H9 (cell line): ENCODE results near the gene SEC24C. TPM values are rescaled to one million over a fixed set of nuclear protein-coding genes. Genes with fewer than 3 reads are reported as not detected.
A peak's percentile ranks its signal among the peaks of the same experiment; 100 is the strongest.
"Not testable (repeated sequence)": the region's sequence is repeated elsewhere in the genome, so short reads cannot be mapped to it uniquely, and the experiment has no call there.

Experiments
- DNase-seq: peaks from one replicate; pipeline ENCODE4 v3.0.0-alpha.2; 2017
- H2AFZ ChIP-seq: one replicate; pipeline ENCODE4 v1.6.1; 2013; ENCODE audit warnings: mild to moderate bottlenecking, low read length, control low read depth, moderate library complexity
- H2AK5ac ChIP-seq: 2 replicates; pipeline ENCODE4 v1.6.1; 2013; ENCODE audit warnings: low read length, control low read depth, mixed read lengths; ENCODE audit not compliant: insufficient read length
- H2BK120ac ChIP-seq: one replicate; pipeline ENCODE4 v1.6.1; 2013; ENCODE audit warnings: low read depth, mild to moderate bottlenecking, low read length, control low read depth, inconsistent platforms; ENCODE audit not compliant: poor library complexity, severe bottlenecking
- H2BK12ac ChIP-seq: 2 replicates; pipeline ENCODE4 v1.6.1; 2013; ENCODE audit warnings: low read length, control low read depth, mixed read lengths, low read depth; ENCODE audit not compliant: insufficient read length
- H2BK15ac ChIP-seq: 2 replicates; pipeline ENCODE4 v1.6.1; 2013; ENCODE audit warnings: low read depth, low read length, control low read depth
- H2BK20ac ChIP-seq: one replicate; pipeline ENCODE4 v1.6.1; 2013; ENCODE audit warnings: low read depth, mild to moderate bottlenecking, low read length, control low read depth, inconsistent platforms; ENCODE audit not compliant: poor library complexity, severe bottlenecking
- H2BK5ac ChIP-seq: 2 replicates; pipeline ENCODE4 v1.6.1; 2013; ENCODE audit warnings: low read length, control low read depth, mixed read lengths; ENCODE audit not compliant: insufficient read length
- H3K14ac ChIP-seq: 2 replicates; pipeline ENCODE4 v1.6.1; 2013; ENCODE audit warnings: low read length, control low read depth; ENCODE audit not compliant: insufficient read depth
- H3K18ac ChIP-seq: 2 replicates; pipeline ENCODE4 v1.6.1; 2013; ENCODE audit warnings: low read depth, mild to moderate bottlenecking, mixed read lengths, low read length, control low read depth; ENCODE audit not compliant: insufficient read length
- H3K23ac ChIP-seq: 2 replicates; pipeline ENCODE4 v1.6.1; 2013; ENCODE audit warnings: low read length, control low read depth, mixed read lengths, low read depth; ENCODE audit not compliant: insufficient read length
- H3K23me2 ChIP-seq: 2 replicates; pipeline ENCODE4 v1.6.1; 2013; ENCODE audit warnings: low read depth, mild to moderate bottlenecking, mixed read lengths, low read length, control low read depth; ENCODE audit not compliant: insufficient read length, poor library complexity, severe bottlenecking
- H3K27ac ChIP-seq: 2 replicates; pipeline ENCODE4 v1.5.1; 2013; ENCODE audit warnings: low read length, control low read depth, mixed read lengths, low read depth; ENCODE audit not compliant: insufficient read length
- H3K27me3 ChIP-seq: 2 replicates; pipeline ENCODE4 v1.6.1; 2013; ENCODE audit warnings: low read length, control low read depth, inconsistent platforms; ENCODE audit not compliant: insufficient read depth
- H3K4ac ChIP-seq: 2 replicates; pipeline ENCODE4 v1.6.1; 2013; ENCODE audit warnings: low read depth, mild to moderate bottlenecking, control low read depth, inconsistent platforms, low read length, moderate library complexity
- H3K4me1 ChIP-seq: 2 replicates; pipeline ENCODE4 v1.6.1; 2013; ENCODE audit warnings: low read length, control low read depth, inconsistent platforms; ENCODE audit not compliant: insufficient read depth
- H3K4me2 ChIP-seq: 2 replicates; pipeline ENCODE4 v1.6.1; 2013; ENCODE audit warnings: low read length, control low read depth, mixed read lengths; ENCODE audit not compliant: insufficient read length, insufficient read depth
- H3K56ac ChIP-seq: 2 replicates; pipeline ENCODE4 v1.6.1; 2013; ENCODE audit warnings: low read depth, mild to moderate bottlenecking, mixed read lengths, low read length, control low read depth; ENCODE audit not compliant: insufficient read length
- H3K79me1 ChIP-seq: 2 replicates; pipeline ENCODE4 v1.6.1; 2013; ENCODE audit warnings: low read depth, mild to moderate bottlenecking, moderate library complexity, low read length, control low read depth, inconsistent platforms; ENCODE audit not compliant: insufficient read depth, poor library complexity, severe bottlenecking
- H3K79me2 ChIP-seq: 2 replicates; pipeline ENCODE4 v1.6.1; 2013; ENCODE audit warnings: low read length, control low read depth, inconsistent platforms; ENCODE audit not compliant: insufficient read depth
- H3K9ac ChIP-seq: 2 replicates; pipeline ENCODE4 v1.6.1; 2013; ENCODE audit warnings: low read length, control low read depth, mixed read lengths; ENCODE audit not compliant: insufficient read length; ENCODE audit errors: extremely low read depth
- H3K9me3 ChIP-seq: one replicate; pipeline ENCODE4 v1.6.1; 2013; ENCODE audit warnings: low read depth, low read length, inconsistent platforms; ENCODE audit not compliant: control insufficient read depth
- H3T11ph ChIP-seq: one replicate; pipeline ENCODE4 v1.6.1; 2013; ENCODE audit warnings: mild to moderate bottlenecking, low read length, control low read depth, inconsistent platforms
- H4K20me1 ChIP-seq: one replicate; pipeline ENCODE4 v1.6.1; 2013; ENCODE audit not compliant: control insufficient read depth, insufficient read length, insufficient read depth
- H4K5ac ChIP-seq: 2 replicates; pipeline ENCODE4 v1.6.1; 2013; ENCODE audit warnings: low read depth, mild to moderate bottlenecking, mixed read lengths, low read length, control low read depth; ENCODE audit not compliant: insufficient read length
- H4K8ac ChIP-seq: replicated peaks from 2 replicates; pipeline ENCODE4 v1.6.1; 2013; ENCODE audit warnings: low read length, control low read depth, mixed read lengths, low read depth; ENCODE audit not compliant: insufficient read length
- H4K91ac ChIP-seq: 2 replicates; pipeline ENCODE4 v1.6.1; 2013; ENCODE audit warnings: low read depth, mild to moderate bottlenecking, moderate library complexity, mixed read lengths, low read length, control low read depth; ENCODE audit not compliant: insufficient read length
- H3K27ac Mint-ChIP-seq, 3 experiments: 2 replicates in 2 of 3; 3 replicates in 1 of 3; pipeline ENCODE4 v1.8.0; 2020 to 2021; ENCODE audit warnings: mixed read lengths in 3 of 3, mild to moderate bottlenecking in 1 of 3, moderate library complexity in 1 of 3
- H3K27me3 Mint-ChIP-seq: 2 replicates; pipeline ENCODE4 v1.8.0; 2021; ENCODE audit warnings: low read depth, mild to moderate bottlenecking, moderate library complexity, mixed read lengths
- H3K36me3 Mint-ChIP-seq, 3 experiments: 2 replicates in 2 of 3; 3 replicates in 1 of 3; pipeline ENCODE4 v1.8.0; 2020 to 2021; ENCODE audit warnings: low read depth in 3 of 3, mixed read lengths in 3 of 3; ENCODE audit not compliant: insufficient read depth in 1 of 3
- H3K4me1 Mint-ChIP-seq, 2 experiments: 2 replicates each; pipeline ENCODE4 v1.8.0; 2020; ENCODE audit warnings: mixed read lengths in 2 of 2
- H3K4me3 Mint-ChIP-seq, 2 experiments: 2 replicates in 1 of 2; 3 replicates in 1 of 2; pipeline ENCODE4 v1.8.0; 2020 to 2021; ENCODE audit warnings: mild to moderate bottlenecking in 2 of 2, mixed read lengths in 2 of 2, moderate library complexity in 1 of 2
- H3K9me3 Mint-ChIP-seq, 2 experiments: 2 replicates in 1 of 2; 3 replicates in 1 of 2; pipeline ENCODE4 v1.8.0; 2020; ENCODE audit warnings: mild to moderate bottlenecking in 2 of 2, mixed read lengths in 2 of 2, moderate library complexity in 1 of 2
- WGBS: extraction: QIAGEN DNeasy Blood & Tissue Kit; methylation state at CpG from one replicate; pipeline ENCODE4 v1.1.7; 2013; ENCODE audit warnings: missing lambda C conversion rate, low lambda C conversion rate, mixed read lengths; ENCODE audit not compliant: insufficient read length; ENCODE audit errors: extremely low coverage; 5-methylcytosine and 5-hydroxymethylcytosine counted together
- total RNA-seq: library from RNA; stranded (reverse); gene quantifications from 2 replicates; pipeline ENCODE4 v1.2.1, GENCODE V29; 2021
- TF ChIP-seq, protein P1 (sequence below): fragments of 200-600 bp; sonication (generic); conservative IDR thresholded peaks from 3 replicates; pipeline ENCODE4 v1.8.0; 2021; ENCODE audit warnings: antibody characterized with exemption, mild to moderate bottlenecking

Gene SEC24C
- total RNA-seq, 1 experiment from 2014 or later = 62.4 TPM

DNA sequence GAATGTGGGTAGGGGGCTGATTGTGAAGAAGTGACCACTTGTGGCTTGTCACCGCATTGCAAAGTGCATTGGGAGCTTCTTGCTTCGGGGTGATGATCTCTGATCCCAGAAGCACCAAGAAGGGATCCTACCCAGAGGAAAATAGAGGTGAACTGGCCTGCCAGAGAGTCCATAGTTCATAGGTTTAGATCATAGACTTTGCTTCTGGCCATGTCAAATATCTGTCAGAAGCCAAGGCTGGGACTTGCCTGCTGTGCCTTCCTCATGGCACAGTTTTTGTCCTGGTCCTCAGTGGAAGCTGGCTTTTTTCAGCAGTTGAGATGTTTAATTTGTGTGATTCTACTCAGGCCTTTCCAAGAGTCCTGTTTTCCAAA lies 42.3 kb downstream of the SEC24C start:
- no peak overlapping the region for H2BK5ac ChIP-seq
- Mint-ChIP-seq H3K9me3 (no peaks in the 10 kb centered on the region), H3K36me3 (peaks cover 17 to 22% (median 21%) of the 10 kb centered on the region in 3 experiments; a peak in 6 of 7 replicates), H3K27ac (peak overlapping the region in 2 of 3 experiments; percentile 7 to 72; a peak in 2 of 7 replicates), H3K27me3 (no peaks in the 10 kb centered on the region), H3K4me1 (peaks cover 23 to 25% of the 10 kb centered on the region in 2 experiments), H3K4me3 (peak overlapping the region; percentile 99)
- H3T11ph ChIP-seq = no peak overlapping the region
- H2BK20ac ChIP-seq = no peak overlapping the region
- no peak overlapping the region for H3K27ac ChIP-seq
- TF ChIP-seq, protein P1, sequence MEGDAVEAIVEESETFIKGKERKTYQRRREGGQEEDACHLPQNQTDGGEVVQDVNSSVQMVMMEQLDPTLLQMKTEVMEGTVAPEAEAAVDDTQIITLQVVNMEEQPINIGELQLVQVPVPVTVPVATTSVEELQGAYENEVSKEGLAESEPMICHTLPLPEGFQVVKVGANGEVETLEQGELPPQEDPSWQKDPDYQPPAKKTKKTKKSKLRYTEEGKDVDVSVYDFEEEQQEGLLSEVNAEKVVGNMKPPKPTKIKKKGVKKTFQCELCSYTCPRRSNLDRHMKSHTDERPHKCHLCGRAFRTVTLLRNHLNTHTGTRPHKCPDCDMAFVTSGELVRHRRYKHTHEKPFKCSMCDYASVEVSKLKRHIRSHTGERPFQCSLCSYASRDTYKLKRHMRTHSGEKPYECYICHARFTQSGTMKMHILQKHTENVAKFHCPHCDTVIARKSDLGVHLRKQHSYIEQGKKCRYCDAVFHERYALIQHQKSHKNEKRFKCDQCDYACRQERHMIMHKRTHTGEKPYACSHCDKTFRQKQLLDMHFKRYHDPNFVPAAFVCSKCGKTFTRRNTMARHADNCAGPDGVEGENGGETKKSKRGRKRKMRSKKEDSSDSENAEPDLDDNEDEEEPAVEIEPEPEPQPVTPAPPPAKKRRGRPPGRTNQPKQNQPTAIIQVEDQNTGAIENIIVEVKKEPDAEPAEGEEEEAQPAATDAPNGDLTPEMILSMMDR = no peak
- H4K8ac ChIP-seq = no peak overlapping the region
- DNase-seq = no peak
- H3K79me1 ChIP-seq = peaks cover 11% of the 10 kb centered on the region
- H4K20me1 ChIP-seq = no peaks in the 10 kb centered on the region
- no CpG with 5 or more reads among the region's 2 CpGs for WGBS
- H2BK15ac ChIP-seq = no peak overlapping the region
- H4K5ac ChIP-seq = no peak overlapping the region
- no peak overlapping the region for H4K91ac ChIP-seq
- peak overlapping the region; percentile 20 for H3K9ac ChIP-seq
- peaks cover 7% of the 10 kb centered on the region; the same call in 1 of the 2 replicates for H3K79me2 ChIP-seq
- H3K14ac ChIP-seq = no peak overlapping the region
- no peak overlapping the region for H2BK12ac ChIP-seq
- H3K56ac ChIP-seq = no peak overlapping the region
- no peak overlapping the region for H3K23ac ChIP-seq
- no peaks in the 10 kb centered on the region for H3K27me3 ChIP-seq
- H2BK120ac ChIP-seq = no peak overlapping the region
- no peak overlapping the region for H3K4ac ChIP-seq
- peak overlapping the region; percentile 82 for H3K4me2 ChIP-seq
- no peak overlapping the region for H2AFZ ChIP-seq
- no peak overlapping the region for H2AK5ac ChIP-seq
- H3K9me3 ChIP-seq = no peaks in the 10 kb centered on the region
- H3K18ac ChIP-seq = no peak overlapping the region
- peaks cover 8% of the 10 kb centered on the region for H3K23me2 ChIP-seq
- H3K4me1 ChIP-seq = peaks cover 2% of the 10 kb centered on the region; the same call in 1 of the 2 replicates

GRCh38 chr10:73787031-73787800 lies 43.0 kb downstream of the SEC24C start:
- H2BK5ac ChIP-seq, H3K4me1 ChIP-seq, H3K23ac ChIP-seq, H3T11ph ChIP-seq, H3K4me2 ChIP-seq, H3K18ac ChIP-seq, H3K14ac ChIP-seq, H3K9ac ChIP-seq, H3K23me2 ChIP-seq, H3K56ac ChIP-seq, H2AK5ac ChIP-seq, H3K9me3 ChIP-seq, H3K27me3 Mint-ChIP-seq, H2BK20ac ChIP-seq, H3K27ac Mint-ChIP-seq, H3K27me3 ChIP-seq, H3K79me2 ChIP-seq, H2BK120ac ChIP-seq, H3K27ac ChIP-seq, DNase-seq, H4K20me1 ChIP-seq, H4K5ac ChIP-seq, H3K9me3 Mint-ChIP-seq, H3K4ac ChIP-seq, H2BK15ac ChIP-seq, H2AFZ ChIP-seq, H4K91ac ChIP-seq, H2BK12ac ChIP-seq, H4K8ac ChIP-seq: not testable (repeated sequence)
- peaks cover 11% of the 10 kb centered on the region for H3K79me1 ChIP-seq
- no CpG with 5 or more reads among the region's 21 CpGs for WGBS
- Mint-ChIP-seq H3K4me3 (peak overlapping the region; percentile 15 to 99; a peak in 3 of 5 replicates), H3K4me1 (peaks cover 23 to 24% of the 10 kb centered on the region in 2 experiments), H3K36me3 (peaks cover 19 to 23% (median 23%) of the 10 kb centered on the region in 3 experiments; a peak in 6 of 7 replicates)
